HCT116 (cell line): ENCODE data around the gene MTRR. TPM values are rescaled to one million over a fixed set of nuclear protein-coding genes. Genes with fewer than 3 reads are reported as not detected.

ENCODE experiments used
- ATAC-seq: fragments of 200-7000 bp; cut with Tn5 transposase; 2 replicates; pipeline ENCODE4 v1.9.1; 2020; ENCODE audit warnings: mild to moderate bottlenecking, moderate library complexity
- BruUV-seq: library from RNA; stranded (reverse); fragments of 400-500 nt; replicated peaks from 2 replicates; lab custom pipeline; 2021; lab: Mats Ljungman, UMichigan
- CTCF ChIA-PET: fragments of 300-600 bp; sonication (Branson Sonifier 250); formaldehyde crosslinking; loops from one replicate; lab custom pipeline; 2021; ENCODE audit warnings: antibody characterized with exemption; lab: Charles Lee
- POLR2A ChIA-PET: fragments of 300-600, 350-600 bp; sonication (Branson Sonifier 250); formaldehyde crosslinking; loops from one replicate; lab custom pipeline; 2021; ENCODE audit warnings: antibody characterized with exemption; lab: Charles Lee
- RAD21 ChIA-PET, 2 experiments: fragments of 300-600 bp; sonication (Branson Sonifier 250); formaldehyde crosslinking; loops; one replicate each; lab custom pipeline; 2023; ENCODE audit warnings: low total read pairs in 2 of 2; ENCODE audit not compliant: uncharacterized antibody in 2 of 2, unreplicated experiment in 2 of 2, low non-redundant PET in 1 of 2; lab: Charles Lee
- DNase-seq: peaks from one replicate; pipeline ENCODE4 v3.0.0-alpha.2; 2010; ENCODE audit warnings: low read depth, low spot score
- H2AFZ ChIP-seq: fragments of 200-600 bp; shearing (Covaris generic), sonication (generic); 2 replicates; pipeline ENCODE4 v1.6.1; 2017; ENCODE audit warnings: low read depth, mixed run types, mixed read lengths, antibody characterized with exemption, low read length; ENCODE audit not compliant: poor library complexity, severe bottlenecking
- H3K27ac ChIP-seq: 2 replicates; pipeline ENCODE4 v1.5.1; 2012; ENCODE audit warnings: low read depth, low read length
- H3K27me3 ChIP-seq: fragments of 200-600 bp; sonication (generic); 2 replicates; pipeline ENCODE4 v1.6.1; 2016; ENCODE audit warnings: mixed run types, low read length, mixed read lengths; ENCODE audit not compliant: insufficient read depth
- H3K36me3 ChIP-seq, 2 experiments: fragments of 200-500 bp in 1 of 2; fragments of 200-600 bp in 1 of 2; sonication (Bioruptor generic) in 1 of 2; sonication (generic) in 1 of 2; 2 replicates each; pipeline versions ENCODE4 v1.5.1 to v1.6.1; 2014 to 2016; ENCODE audit warnings: low read length in 2 of 2, inconsistent platforms in 1 of 2, mixed read lengths in 1 of 2, mixed run types in 1 of 2; ENCODE audit not compliant: insufficient read depth in 2 of 2, control insufficient read depth in 1 of 2
- H3K4me1 ChIP-seq, 2 experiments: fragments of 200-600 bp in 1 of 2; sonication (generic) in 1 of 2; 2 replicates each; pipeline versions ENCODE4 v1.5.1 to v1.6.1; 2012 to 2017; ENCODE audit warnings: low read length in 2 of 2, inconsistent platforms in 1 of 2, mild to moderate bottlenecking in 1 of 2, mixed read lengths in 1 of 2, mixed run types in 1 of 2, moderate library complexity in 1 of 2; ENCODE audit not compliant: insufficient read depth in 2 of 2, control insufficient read depth in 1 of 2
- H3K4me2 ChIP-seq: fragments of 200-600 bp; sonication (generic); 2 replicates; pipeline ENCODE4 v1.6.1; 2017; ENCODE audit warnings: mixed run types, low read length, mixed read lengths
- H3K4me3 ChIP-seq, 2 experiments: fragments of 200-600 bp in 1 of 2; sonication (generic) in 1 of 2; replicated peaks in 1 of 2; 2 replicates each; pipeline ENCODE4 v1.5.1; 2011 to 2016; ENCODE audit warnings: low read length in 2 of 2, control low read depth in 1 of 2, low read depth in 1 of 2, mild to moderate bottlenecking in 1 of 2, mixed read lengths in 1 of 2, mixed run types in 1 of 2
- H3K79me2 ChIP-seq: fragments of 200-600 bp; sonication (generic); 2 replicates; pipeline ENCODE4 v1.6.1; 2017; ENCODE audit warnings: mild to moderate bottlenecking, mixed run types, low read length, moderate library complexity, mixed read lengths; ENCODE audit not compliant: insufficient read depth
- H3K9ac ChIP-seq: fragments of 200-600 bp; sonication (generic); 2 replicates; pipeline ENCODE4 v1.6.1; 2016; ENCODE audit warnings: low read length, mixed read lengths
- H3K9me2 ChIP-seq: fragments of 200-600 bp; sonication (generic), shearing (Covaris generic); 2 replicates; pipeline ENCODE4 v1.6.1; 2017; ENCODE audit warnings: mixed run types, mild to moderate bottlenecking, moderate library complexity; ENCODE audit not compliant: insufficient read depth
- H3K9me3 ChIP-seq, 2 experiments: fragments of 200-500 bp in 1 of 2; fragments of 200-600 bp in 1 of 2; sonication (Bioruptor generic) in 1 of 2; sonication (generic) in 1 of 2; 2 replicates each; pipeline ENCODE4 v1.6.1; 2014 to 2017; ENCODE audit warnings: low read length in 2 of 2, mixed read lengths in 2 of 2, inconsistent platforms in 1 of 2, low read depth in 1 of 2, mild to moderate bottlenecking in 1 of 2, mixed run types in 1 of 2, moderate library complexity in 1 of 2; ENCODE audit not compliant: control insufficient read depth in 1 of 2, insufficient read depth in 1 of 2
- H4K20me1 ChIP-seq: fragments of 200-600 bp; sonication (generic), shearing (Covaris generic); 2 replicates; pipeline ENCODE4 v1.6.1; 2017; ENCODE audit warnings: mixed run types, mild to moderate bottlenecking, moderate library complexity; ENCODE audit not compliant: insufficient read depth
- ELF1 ChIP-seq: IDR thresholded peaks from 2 replicates; pipeline ENCODE4 v1.6.1; 2012; ENCODE audit warnings: low read depth, borderline replicate concordance
- JUND ChIP-seq: IDR thresholded peaks from 2 replicates; pipeline ENCODE4 v1.6.1; 2012
- POLR2A ChIP-seq: IDR thresholded peaks from 2 replicates; pipeline ENCODE4 v1.7.0; 2011; ENCODE audit warnings: borderline replicate concordance; ENCODE audit not compliant: insufficient read depth, insufficient read length; ENCODE audit errors: extremely low read depth
- RAD21 ChIP-seq: IDR thresholded peaks from 2 replicates; pipeline ENCODE4 v1.6.1; 2012; ENCODE audit warnings: low read depth, mild to moderate bottlenecking
- SIN3A ChIP-seq: IDR thresholded peaks from 2 replicates; pipeline ENCODE4 v1.6.1; 2012; ENCODE audit warnings: low read depth
- SP1 ChIP-seq: IDR thresholded peaks from 2 replicates; pipeline ENCODE4 v1.6.1; 2012; ENCODE audit warnings: low read depth
- SRF ChIP-seq: IDR thresholded peaks from 2 replicates; pipeline ENCODE4 v1.6.1; 2012; ENCODE audit warnings: low read depth
- TCF7L2 ChIP-seq: IDR thresholded peaks from 2 replicates; pipeline ENCODE4 v1.7.0; 2011; ENCODE audit warnings: borderline replicate concordance, inconsistent platforms; ENCODE audit not compliant: insufficient read depth, insufficient read length; ENCODE audit errors: extremely low read depth
- ZNF274 ChIP-seq: fragments of 200-500 bp; sonication (Bioruptor generic); IDR thresholded peaks from 2 replicates; pipeline ENCODE4 v1.6.1; 2014; ENCODE audit warnings: mild to moderate bottlenecking, low read depth, low read length, inconsistent platforms
- intact Hi-C: fragments of 100-400 bp; cut with micrococcal nuclease; formaldehyde crosslinking; loops from 2 replicates; pipeline ENCODE4 v1.10.0; 2022
- total RNA-seq: library from RNA; stranded (reverse); gene quantifications from one replicate; pipeline ENCODE4 v1.2.1, GENCODE V29; 2021; ENCODE audit not compliant: unreplicated experiment
- TF ChIP-seq, protein P1 (sequence below), 3 experiments: fragments of 200-600 bp in 1 of 3; sonication (generic) in 1 of 3; IDR thresholded peaks in 2 of 3; conservative IDR thresholded peaks in 1 of 3; 2 replicates each; pipeline ENCODE4 v1.5.1; 2012 to 2017; ENCODE audit warnings: low read depth in 2 of 3, low read length in 2 of 3, antibody characterized with exemption in 1 of 3, borderline replicate concordance in 1 of 3, control low read depth in 1 of 3, mild to moderate bottlenecking in 1 of 3, mixed read lengths in 1 of 3, mixed run types in 1 of 3, moderate library complexity in 1 of 3; ENCODE audit not compliant: insufficient read depth in 1 of 3
- TF ChIP-seq, protein P2 (sequence below): IDR thresholded peaks from 2 replicates; pipeline ENCODE4 v1.6.1; 2012
- TF ChIP-seq, protein P3 (sequence below): IDR thresholded peaks from 2 replicates; pipeline ENCODE4 v1.6.1; 2011; ENCODE audit warnings: mild to moderate bottlenecking, low read length, moderate library complexity; ENCODE audit not compliant: insufficient replicate concordance; ENCODE audit errors: extremely low read depth

Gene MTRR
- total RNA-seq, 1 experiment from 2014 or later, result 32.5 TPM

DNA sequence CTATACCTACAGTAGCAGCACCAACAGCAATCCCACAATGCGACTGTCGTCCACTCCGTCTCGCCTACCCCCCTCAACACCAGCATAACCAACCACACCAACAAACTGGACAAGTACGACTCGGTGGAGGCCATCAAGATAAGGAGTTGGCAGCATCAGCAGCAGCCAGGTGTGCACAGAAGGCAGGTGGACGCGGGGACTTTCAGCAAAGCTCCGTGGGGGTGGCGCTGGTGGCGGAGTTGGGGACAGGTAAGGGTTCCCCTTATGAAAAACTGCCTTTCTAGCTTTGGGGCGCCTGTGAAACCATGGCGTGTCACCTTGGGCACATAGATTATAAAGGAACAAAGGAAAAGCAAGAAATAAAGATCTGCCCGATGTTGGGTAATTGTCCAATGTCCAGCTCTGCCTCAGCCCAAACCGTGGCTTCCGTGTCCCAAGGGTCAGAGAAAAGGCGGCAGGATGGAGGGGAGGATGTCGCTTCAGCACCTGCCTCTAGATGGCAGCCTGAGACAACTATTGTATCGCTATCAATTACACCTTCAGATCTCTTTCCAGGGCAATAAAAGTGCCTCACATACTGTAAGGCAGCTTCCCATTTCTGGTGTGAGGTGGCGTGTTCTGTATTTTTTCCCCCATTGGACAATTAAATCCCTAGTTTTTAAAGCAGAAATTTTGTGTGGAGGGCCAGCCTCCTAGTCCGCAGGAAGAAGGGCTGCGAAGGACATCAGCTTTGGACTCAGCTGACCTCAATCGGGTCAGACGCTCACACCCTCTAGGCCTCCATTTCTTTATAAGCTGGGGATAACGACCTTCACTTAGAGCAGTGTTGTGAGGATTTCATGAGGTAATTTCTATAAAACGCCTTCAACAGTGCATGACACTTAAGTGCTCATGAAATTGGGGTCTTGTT is 58.8 kb downstream of the MTRR start:
- no peaks in the 10 kb centered on the region for H4K20me1 ChIP-seq
- peak; percentile 95 for ATAC-seq
- no peaks in the 10 kb centered on the region for H3K9me3 ChIP-seq
- no peaks in the 10 kb centered on the region for H3K79me2 ChIP-seq
- no TSS peak for BruUV-seq
- H3K27ac ChIP-seq, result no peak overlapping the region
- no peak overlapping the region for H3K4me2 ChIP-seq
- intact Hi-C loops, result loop anchor here (1.0 kb wide), 1 partner anchor 1281 kb away; no protein-coding TSS in a partner anchor
- ChIA-PET RAD21 (no interaction called here), POLR2A (no interaction called here), CTCF (interaction anchor here (0.7 to 1.1 kb wide), 2 partner anchors 8 to 1280 kb away, joined by 3 read pairs; no protein-coding TSS in a partner anchor)
- H2AFZ ChIP-seq, result no peak overlapping the region
- H3K36me3 ChIP-seq, result no peaks in the 10 kb centered on the region
- no peak overlapping the region for H3K4me3 ChIP-seq
- peaks cover 7% of the 10 kb centered on the region; the same call in 1 of the 2 replicates for H3K27me3 ChIP-seq
- H3K9me2 ChIP-seq, result no peaks in the 10 kb centered on the region
- peak; percentile 22 for DNase-seq
- H3K9ac ChIP-seq, result no peak overlapping the region
- H3K4me1 ChIP-seq, result no peaks in the 10 kb centered on the region
- TF ChIP-seq POLR2A, result no peak
- TF ChIP-seq, protein P1, sequence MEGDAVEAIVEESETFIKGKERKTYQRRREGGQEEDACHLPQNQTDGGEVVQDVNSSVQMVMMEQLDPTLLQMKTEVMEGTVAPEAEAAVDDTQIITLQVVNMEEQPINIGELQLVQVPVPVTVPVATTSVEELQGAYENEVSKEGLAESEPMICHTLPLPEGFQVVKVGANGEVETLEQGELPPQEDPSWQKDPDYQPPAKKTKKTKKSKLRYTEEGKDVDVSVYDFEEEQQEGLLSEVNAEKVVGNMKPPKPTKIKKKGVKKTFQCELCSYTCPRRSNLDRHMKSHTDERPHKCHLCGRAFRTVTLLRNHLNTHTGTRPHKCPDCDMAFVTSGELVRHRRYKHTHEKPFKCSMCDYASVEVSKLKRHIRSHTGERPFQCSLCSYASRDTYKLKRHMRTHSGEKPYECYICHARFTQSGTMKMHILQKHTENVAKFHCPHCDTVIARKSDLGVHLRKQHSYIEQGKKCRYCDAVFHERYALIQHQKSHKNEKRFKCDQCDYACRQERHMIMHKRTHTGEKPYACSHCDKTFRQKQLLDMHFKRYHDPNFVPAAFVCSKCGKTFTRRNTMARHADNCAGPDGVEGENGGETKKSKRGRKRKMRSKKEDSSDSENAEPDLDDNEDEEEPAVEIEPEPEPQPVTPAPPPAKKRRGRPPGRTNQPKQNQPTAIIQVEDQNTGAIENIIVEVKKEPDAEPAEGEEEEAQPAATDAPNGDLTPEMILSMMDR (IDR thresholded peaks at IDR 0.05 in 2 of 3, conservative IDR thresholded peaks at IDR 0.05 in 1 of 3; ENCODE audit: borderline replicate concordance in 1 of 3, insufficient read depth in 1 of 3, low read depth in 2 of 3, low read length in 2 of 3), result peak; percentile 20 to 80 (median 73); a peak in 5 of 6 replicates
- peak; percentile 72 for TF ChIP-seq RAD21
- no peak for TF ChIP-seq ZNF274

DNA sequence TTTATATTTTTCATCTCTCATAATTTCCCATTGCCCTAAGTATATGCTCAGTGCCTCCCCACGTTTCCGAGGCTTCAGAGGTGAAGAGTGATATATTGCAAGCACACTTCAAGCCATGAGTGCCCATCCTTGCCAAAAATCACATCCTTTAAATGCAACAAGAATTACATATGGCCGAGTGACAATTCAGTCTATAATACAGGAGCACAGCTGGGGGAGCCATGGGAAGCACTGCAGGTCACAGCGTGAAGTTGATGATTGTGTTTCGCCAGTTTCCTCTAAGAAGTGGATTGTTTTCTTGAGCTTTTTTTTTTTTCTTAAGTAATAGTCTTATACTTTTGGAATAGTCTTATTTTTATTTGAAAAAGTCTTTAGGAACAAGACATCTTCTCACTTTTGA is 61.1 kb downstream of the MTRR start:
- H3K4me1 ChIP-seq, result no peaks in the 10 kb centered on the region

More for the DNA sequence above, 61.1 kb downstream of the MTRR start:
- BruUV-seq, result no TSS peak
- intact Hi-C loops, result no loop called here
- no peaks in the 10 kb centered on the region for H3K36me3 ChIP-seq
- no peak overlapping the region for H3K9ac ChIP-seq
- no peak overlapping the region for H3K4me2 ChIP-seq
- peaks cover 7% of the 10 kb centered on the region; the same call in 1 of the 2 replicates for H3K27me3 ChIP-seq
- no peaks in the 10 kb centered on the region for H3K9me2 ChIP-seq
- H3K79me2 ChIP-seq, result no peaks in the 10 kb centered on the region
- DNase-seq (no peak), ATAC-seq (no peak)
- no peak overlapping the region for H2AFZ ChIP-seq
- ChIA-PET CTCF (no interaction called here), RAD21 (no interaction called here), POLR2A (no interaction called here)
- no peaks in the 10 kb centered on the region for H3K9me3 ChIP-seq
- H3K4me3 ChIP-seq, result no peak overlapping the region
- H4K20me1 ChIP-seq, result no peaks in the 10 kb centered on the region
- no peak overlapping the region for H3K27ac ChIP-seq
- TF ChIP-seq ELF1 (no peak), SIN3A (no peak), SRF (no peak), JUND (no peak), TCF7L2 (no peak), SP1 (no peak)
- TF ChIP-seq, protein P2, sequence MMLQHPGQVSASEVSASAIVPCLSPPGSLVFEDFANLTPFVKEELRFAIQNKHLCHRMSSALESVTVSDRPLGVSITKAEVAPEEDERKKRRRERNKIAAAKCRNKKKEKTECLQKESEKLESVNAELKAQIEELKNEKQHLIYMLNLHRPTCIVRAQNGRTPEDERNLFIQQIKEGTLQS, result no peak
- TF ChIP-seq, protein P3, sequence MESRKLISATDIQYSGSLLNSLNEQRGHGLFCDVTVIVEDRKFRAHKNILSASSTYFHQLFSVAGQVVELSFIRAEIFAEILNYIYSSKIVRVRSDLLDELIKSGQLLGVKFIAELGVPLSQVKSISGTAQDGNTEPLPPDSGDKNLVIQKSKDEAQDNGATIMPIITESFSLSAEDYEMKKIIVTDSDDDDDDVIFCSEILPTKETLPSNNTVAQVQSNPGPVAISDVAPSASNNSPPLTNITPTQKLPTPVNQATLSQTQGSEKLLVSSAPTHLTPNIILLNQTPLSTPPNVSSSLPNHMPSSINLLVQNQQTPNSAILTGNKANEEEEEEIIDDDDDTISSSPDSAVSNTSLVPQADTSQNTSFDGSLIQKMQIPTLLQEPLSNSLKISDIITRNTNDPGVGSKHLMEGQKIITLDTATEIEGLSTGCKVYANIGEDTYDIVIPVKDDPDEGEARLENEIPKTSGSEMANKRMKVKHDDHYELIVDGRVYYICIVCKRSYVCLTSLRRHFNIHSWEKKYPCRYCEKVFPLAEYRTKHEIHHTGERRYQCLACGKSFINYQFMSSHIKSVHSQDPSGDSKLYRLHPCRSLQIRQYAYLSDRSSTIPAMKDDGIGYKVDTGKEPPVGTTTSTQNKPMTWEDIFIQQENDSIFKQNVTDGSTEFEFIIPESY, result no peak
